ENCODE results near the gene CENPV.

The CENPV gene

GRCh38 chr17:16383216-16383615, 29.9 kb upstream of the CENPV start:
- H3K4me3 ChIP-seq (ENCODE audit: insufficient read depth, low read length, poor library complexity, severe bottlenecking) = no peak overlapping the region
- peaks cover 17% of the 10 kb centered on the region for H3F3A ChIP-seq (ENCODE audit: insufficient read depth)
- H3K9ac ChIP-seq (ENCODE audit: low read length) = no peak overlapping the region
- H4K20me1 ChIP-seq (ENCODE audit: low read depth, low read length) = no peaks in the 10 kb centered on the region
- H3K4me2 ChIP-seq (ENCODE audit: low read depth, low read length, poor library complexity, severe bottlenecking) = no peak overlapping the region
- H3K9me2 ChIP-seq (replicated peaks; ENCODE audit: insufficient read depth, low read length) = no peaks in the 10 kb centered on the region
- no peak for TF ChIP-seq EZH2phosphoT487 (conservative IDR thresholded peaks at IDR 0.05; ENCODE audit: low read length)
- no peak for TF ChIP-seq CTCF (IDR thresholded peaks at IDR 0.05; ENCODE audit: insufficient read depth, low read length, poor library complexity, severe bottlenecking)
- no peaks in the 10 kb centered on the region for H3K36me3 ChIP-seq (ENCODE audit: low read length)
- no peak overlapping the region for H3K27ac ChIP-seq (ENCODE audit: low read depth, low read length)
- peaks cover 9% of the 10 kb centered on the region for H3K79me2 ChIP-seq (ENCODE audit: insufficient read depth, low read length)
- no peaks in the 10 kb centered on the region for H3K27me3 ChIP-seq (ENCODE audit: low read length)
- H3K9me3 ChIP-seq (ENCODE audit: insufficient read depth, low read length) = no peaks in the 10 kb centered on the region
- H2AFZ ChIP-seq (ENCODE audit: low read depth, low read length, severe bottlenecking) = no peak overlapping the region

GRCh38 chr17:16381496-16381820, 28.2 kb upstream of the CENPV start:
- Histone ChIP-seq H3K4me3 (ENCODE audit: insufficient read depth, low read length, poor library complexity, severe bottlenecking) (peak overlapping the region; percentile 87), H3K27me3 (ENCODE audit: low read length) (no peaks in the 10 kb centered on the region), H4K20me1 (ENCODE audit: low read depth, low read length) (no peaks in the 10 kb centered on the region), H3F3A (ENCODE audit: insufficient read depth) (peaks cover 21% of the 10 kb centered on the region), H3K27ac (ENCODE audit: low read depth, low read length) (peak overlapping the region; percentile 58), H3K79me2 (ENCODE audit: insufficient read depth, low read length) (peaks cover 9% of the 10 kb centered on the region), H3K9ac (ENCODE audit: low read length) (peak overlapping the region; percentile 70), H3K36me3 (ENCODE audit: low read length) (no peaks in the 10 kb centered on the region), H3K4me2 (ENCODE audit: low read depth, low read length, poor library complexity, severe bottlenecking) (peak overlapping the region; percentile 85), H2AFZ (ENCODE audit: low read depth, low read length, severe bottlenecking) (no peak overlapping the region), H3K9me2 (replicated peaks; ENCODE audit: insufficient read depth, low read length) (no peaks in the 10 kb centered on the region), H3K9me3 (ENCODE audit: insufficient read depth, low read length) (no peaks in the 10 kb centered on the region)
- no peak for TF ChIP-seq CTCF (IDR thresholded peaks at IDR 0.05; ENCODE audit: insufficient read depth, low read length, poor library complexity, severe bottlenecking)
- no peak for TF ChIP-seq EZH2phosphoT487 (conservative IDR thresholded peaks at IDR 0.05; ENCODE audit: low read length)

- Histone ChIP-seq H3K36me3 (ENCODE audit: low read length) (no peaks in the 10 kb centered on the region), H3F3A (ENCODE audit: insufficient read depth) (peaks cover 21% of the 10 kb centered on the region), H3K9ac (ENCODE audit: low read length) (peak within 1 kb of the TSS; percentile 70), H3K4me2 (ENCODE audit: low read depth, low read length, poor library complexity, severe bottlenecking) (peak within 1 kb of the TSS; percentile 85), H2AFZ (ENCODE audit: low read depth, low read length, severe bottlenecking) (peak within 1 kb of the TSS; percentile 89), H3K9me2 (replicated peaks; ENCODE audit: insufficient read depth, low read length) (no peaks in the 10 kb centered on the region), H3K27me3 (ENCODE audit: low read length) (no peaks in the 10 kb centered on the region), H3K27ac (ENCODE audit: low read depth, low read length) (peak within 1 kb of the TSS; percentile 58), H3K79me2 (ENCODE audit: insufficient read depth, low read length) (peaks cover 9% of the 10 kb centered on the region), H4K20me1 (ENCODE audit: low read depth, low read length) (no peaks in the 10 kb centered on the region), H3K4me3 (ENCODE audit: insufficient read depth, low read length, poor library complexity, severe bottlenecking) (peak within 1 kb of the TSS; percentile 87), H3K9me3 (ENCODE audit: insufficient read depth, low read length) (no peaks in the 10 kb centered on the region)
- no peak for TF ChIP-seq EZH2phosphoT487 (conservative IDR thresholded peaks at IDR 0.05; ENCODE audit: low read length)
- TF ChIP-seq CTCF (IDR thresholded peaks at IDR 0.05; ENCODE audit: insufficient read depth, low read length, poor library complexity, severe bottlenecking) = no peak
Measured at GRCh38 chr17:16380640-16381495, 27.6 kb upstream of the CENPV start, which contains the start of gene UBB. TSS of gene UBB (plus strand) at chr17:16381091. CDS start at chr17:16381908, 817 bp downstream.

All from SU-DHL-6 (cell line).